GM12891 (cell line): Measurements from ENCODE around the gene RHAG.

Source experiments
- POLR2A ChIP-seq: IDR thresholded peaks from 2 replicates; pipeline ENCODE4 v1.6.1; 2011; ENCODE audit warnings: low read depth, low read length, control low read depth
- POLR2AphosphoS5 ChIP-seq: IDR thresholded peaks from 2 replicates; pipeline ENCODE4 v1.6.1; 2011; ENCODE audit warnings: low read depth, low read length, control low read depth
- POU2F2 ChIP-seq: IDR thresholded peaks from 2 replicates; pipeline ENCODE4 v1.6.1; 2011; ENCODE audit warnings: low read depth, mild to moderate bottlenecking, control low read depth, low read length, moderate library complexity
- SPI1 ChIP-seq: IDR thresholded peaks from 2 replicates; pipeline ENCODE4 v1.6.1; 2011; ENCODE audit warnings: low read depth, low read length, control low read depth
- TAF1 ChIP-seq: IDR thresholded peaks from 2 replicates; pipeline ENCODE4 v1.6.1; 2011; ENCODE audit warnings: low read depth, low read length, control low read depth

DNA sequence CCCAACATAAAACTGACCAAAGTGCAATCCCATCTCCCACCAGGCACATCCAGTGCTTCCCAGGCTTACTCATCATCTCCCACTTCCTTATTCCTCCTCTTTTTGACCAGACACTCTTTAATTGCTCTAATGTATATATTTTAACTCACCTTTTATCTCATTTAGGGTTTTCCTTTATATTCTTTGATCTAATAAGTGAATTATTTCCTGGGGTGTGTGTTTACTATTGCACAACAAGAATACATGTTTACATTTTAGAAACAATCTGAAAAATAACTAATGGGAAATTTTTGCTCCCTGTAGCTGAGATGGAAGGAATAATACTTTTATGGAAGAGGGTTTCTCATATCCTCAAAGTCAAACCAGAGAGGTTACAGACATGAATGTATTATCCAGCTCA lies 18.4 kb downstream of the RHAG start:
- TF ChIP-seq POLR2A = no peak
- no peak for TF ChIP-seq TAF1
- TF ChIP-seq POLR2AphosphoS5 = no peak
- TF ChIP-seq SPI1 = no peak
- no peak for TF ChIP-seq POU2F2
